Posterior vena cava (tissue), 2 donors: ENCODE measurements around the gene KIF1A. TPM values are rescaled to one million over a fixed set of nuclear protein-coding genes. Genes with fewer than 3 reads are reported as not detected.
A peak's percentile ranks its signal among the peaks of the same experiment; 100 is the strongest.

ENCODE experiments used
- DNase-seq: peaks from one replicate; pipeline ENCODE4 v3.0.0-alpha.2; 2020; ENCODE audit warnings: low spot score
- intact Hi-C, 2 donors: fragments of 100-400 bp; cut with DNase I; formaldehyde crosslinking; loops; one replicate each; pipeline versions ENCODE4 v1.14.1 to v1.14.2; 2022 to 2023
- total RNA-seq, 2 donors: library from RNA; stranded (reverse); fragmentation: NEBNext Ultra II Directional; extraction: Animal tissue kit (Norgen Biotek cat#: 25700); gene quantifications; one replicate each; pipeline ENCODE4 v1.2.1, GENCODE V29; 2021
- donor health status: DM: yes; HTN: yes; CAD: no.
- donor health status: DM: yes; HTN: yes; CAD: no.

KIF1A gene
- total RNA-seq, 2 donors from 2014 or later, result 0.37 to 0.57 TPM

GRCh38 chr2:240820607-240821428, 799 bp upstream of the KIF1A start:
- intact Hi-C loops, result no loop called here
- peak; percentile 80 for DNase-seq

- DNase-seq, result no peak
- intact Hi-C loops, result no loop called here
These were observed 727 bp downstream of the KIF1A start for GRCh38 chr2:240819126-240819857.

GRCh38 chr2:240818293-240819125, 1.5 kb downstream of the KIF1A start:
- intact Hi-C loops, result no loop called here
- DNase-seq, result no peak

GRCh38 chr2:240817496-240818292, 2.3 kb downstream of the KIF1A start:
- intact Hi-C loops, result no loop called here
- no peak for DNase-seq

- intact Hi-C loops, result no loop called here
- no peak for DNase-seq
These were observed 3.2 kb downstream of the KIF1A start for GRCh38 chr2:240816584-240817495.

- no peak for DNase-seq
- intact Hi-C loops, result no loop called here
These were observed 4.0 kb downstream of the KIF1A start for GRCh38 chr2:240815761-240816583.

GRCh38 chr2:240814946-240815760, 4.9 kb downstream of the KIF1A start:
- DNase-seq, result no peak
- intact Hi-C loops, result no loop called here

GRCh38 chr2:240814280-240814679, 5.7 kb downstream of the KIF1A start:
- DNase-seq, result no peak
- intact Hi-C loops, result no loop called here

GRCh38 chr2:240813231-240813921, 6.6 kb downstream of the KIF1A start:
- no peak for DNase-seq
- intact Hi-C loops, result no loop called here

GRCh38 chr2:240812721-240813120, 7.3 kb downstream of the KIF1A start:
- intact Hi-C loops, result no loop called here
- DNase-seq, result peak; percentile 46

GRCh38 chr2:240812301-240812680, 7.7 kb downstream of the KIF1A start:
- DNase-seq, result no peak
- intact Hi-C loops, result no loop called here

GRCh38 chr2:240811346-240812300, 8.4 kb downstream of the KIF1A start:
- peak; percentile 71 for DNase-seq
- intact Hi-C loops, result no loop called here

GRCh38 chr2:240810621-240811020, 9.4 kb downstream of the KIF1A start:
- intact Hi-C loops, result no loop called here
- DNase-seq, result no peak

- intact Hi-C loops, result no loop called here
- DNase-seq, result no peak
These were observed 9.8 kb downstream of the KIF1A start for GRCh38 chr2:240810199-240810598.

GRCh38 chr2:240809276-240809675, 10.7 kb downstream of the KIF1A start:
- intact Hi-C loops, result no loop called here
- no peak for DNase-seq
